IPS-11a (cell line): Measurements from ENCODE around the gene TCAF1.

Experiments used
- H3K4me3 ChIP-seq: one replicate; pipeline ENCODE4 v1.5.1; 2013; ENCODE audit warnings: low read depth, low read length, control low read depth

The TCAF1 gene, protein sequence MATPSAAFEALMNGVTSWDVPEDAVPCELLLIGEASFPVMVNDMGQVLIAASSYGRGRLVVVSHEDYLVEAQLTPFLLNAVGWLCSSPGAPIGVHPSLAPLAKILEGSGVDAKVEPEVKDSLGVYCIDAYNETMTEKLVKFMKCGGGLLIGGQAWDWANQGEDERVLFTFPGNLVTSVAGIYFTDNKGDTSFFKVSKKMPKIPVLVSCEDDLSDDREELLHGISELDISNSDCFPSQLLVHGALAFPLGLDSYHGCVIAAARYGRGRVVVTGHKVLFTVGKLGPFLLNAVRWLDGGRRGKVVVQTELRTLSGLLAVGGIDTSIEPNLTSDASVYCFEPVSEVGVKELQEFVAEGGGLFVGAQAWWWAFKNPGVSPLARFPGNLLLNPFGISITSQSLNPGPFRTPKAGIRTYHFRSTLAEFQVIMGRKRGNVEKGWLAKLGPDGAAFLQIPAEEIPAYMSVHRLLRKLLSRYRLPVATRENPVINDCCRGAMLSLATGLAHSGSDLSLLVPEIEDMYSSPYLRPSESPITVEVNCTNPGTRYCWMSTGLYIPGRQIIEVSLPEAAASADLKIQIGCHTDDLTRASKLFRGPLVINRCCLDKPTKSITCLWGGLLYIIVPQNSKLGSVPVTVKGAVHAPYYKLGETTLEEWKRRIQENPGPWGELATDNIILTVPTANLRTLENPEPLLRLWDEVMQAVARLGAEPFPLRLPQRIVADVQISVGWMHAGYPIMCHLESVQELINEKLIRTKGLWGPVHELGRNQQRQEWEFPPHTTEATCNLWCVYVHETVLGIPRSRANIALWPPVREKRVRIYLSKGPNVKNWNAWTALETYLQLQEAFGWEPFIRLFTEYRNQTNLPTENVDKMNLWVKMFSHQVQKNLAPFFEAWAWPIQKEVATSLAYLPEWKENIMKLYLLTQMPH

DNA sequence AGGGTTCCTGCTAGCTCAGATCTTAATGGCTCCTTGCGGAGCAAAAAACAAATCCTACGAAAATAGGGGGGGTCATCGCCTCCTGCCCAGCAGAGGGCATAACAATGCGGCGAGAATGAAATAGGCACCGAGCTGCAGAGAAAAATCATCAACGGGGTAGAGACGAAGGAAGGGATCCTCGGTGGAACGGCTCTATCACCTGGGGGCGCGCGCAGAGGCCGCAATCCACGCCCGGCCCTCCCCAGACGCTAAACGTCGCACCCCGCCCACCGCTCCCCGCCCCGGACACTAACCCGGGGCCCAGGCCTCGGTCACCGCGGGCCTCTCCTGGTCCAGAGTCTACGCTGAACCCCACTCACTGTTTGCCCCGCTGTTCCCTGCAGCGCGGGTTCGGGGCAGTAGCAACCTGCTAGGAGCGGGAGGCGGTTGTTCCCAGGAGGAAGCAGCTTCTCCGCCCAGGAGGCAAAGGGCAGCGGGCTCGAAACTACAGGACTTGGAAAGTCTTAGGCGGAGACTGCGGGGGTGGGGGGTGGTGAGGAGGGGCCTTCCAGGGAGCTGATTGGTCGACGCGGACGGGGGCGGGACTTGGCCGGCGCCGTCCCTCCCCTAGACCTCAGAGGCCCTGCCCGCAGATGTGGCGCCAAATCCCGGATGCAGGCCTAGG, at the start of gene TCAF1:
TCAF1 (minus strand) TSS at position 509 of the 664 bp plus-strand sequence. CDS start 25,568 bp downstream, outside the sequence.
- peak within 1 kb of the TSS; percentile 71 for H3K4me3 ChIP-seq

GRCh38 chr7:143948733-143949132, 46.8 kb upstream of the TCAF1 start:
- no peak overlapping the region for H3K4me3 ChIP-seq

DNA sequence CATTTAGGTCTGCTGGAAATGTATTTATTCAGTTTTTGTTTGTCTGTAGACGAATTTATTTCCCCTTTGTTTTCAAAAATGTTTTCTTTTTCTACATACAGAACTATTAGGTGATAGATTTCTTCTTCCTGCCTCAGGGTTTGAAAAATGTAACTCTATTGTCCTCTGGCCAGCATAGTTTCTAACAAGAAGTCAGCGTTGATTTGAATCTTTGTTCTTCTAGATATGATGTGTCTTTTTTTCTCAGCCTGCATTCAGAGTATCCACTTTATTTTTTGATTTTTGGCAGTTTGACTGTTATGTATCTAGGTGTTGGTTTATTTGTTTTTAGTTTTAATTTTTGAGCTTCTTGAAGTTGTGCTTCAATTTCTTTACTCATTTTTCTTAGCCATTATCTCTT, 45.1 kb upstream of the TCAF1 start:
- no peak overlapping the region for H3K4me3 ChIP-seq

DNA sequence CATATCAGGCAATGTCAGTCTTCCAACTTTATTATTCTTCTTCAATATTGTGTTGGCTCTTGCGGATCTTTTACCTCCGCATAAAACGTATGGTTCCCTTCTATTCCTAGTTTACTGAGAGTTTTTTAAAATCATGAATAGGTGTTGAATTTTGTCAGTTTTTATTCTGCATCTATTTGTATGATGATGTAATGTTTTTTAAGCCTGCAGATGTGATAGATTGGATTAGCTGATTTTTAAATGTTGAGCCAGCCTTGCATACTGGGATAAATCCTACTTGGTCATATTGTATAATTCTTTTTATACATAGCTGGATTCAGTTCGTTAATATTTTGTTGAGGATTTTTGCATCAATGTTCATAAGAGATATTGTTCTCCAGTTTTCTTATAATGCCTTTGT, 43.4 kb upstream of the TCAF1 start:
- H3K4me3 ChIP-seq: no peak overlapping the region

- no peak overlapping the region for H3K4me3 ChIP-seq
Observed at GRCh38 chr7:143938379-143939243, 36.6 kb upstream of the TCAF1 start.

- no peak overlapping the region for H3K4me3 ChIP-seq
Observed at GRCh38 chr7:143936087-143937009, 34.4 kb upstream of the TCAF1 start.

DNA sequence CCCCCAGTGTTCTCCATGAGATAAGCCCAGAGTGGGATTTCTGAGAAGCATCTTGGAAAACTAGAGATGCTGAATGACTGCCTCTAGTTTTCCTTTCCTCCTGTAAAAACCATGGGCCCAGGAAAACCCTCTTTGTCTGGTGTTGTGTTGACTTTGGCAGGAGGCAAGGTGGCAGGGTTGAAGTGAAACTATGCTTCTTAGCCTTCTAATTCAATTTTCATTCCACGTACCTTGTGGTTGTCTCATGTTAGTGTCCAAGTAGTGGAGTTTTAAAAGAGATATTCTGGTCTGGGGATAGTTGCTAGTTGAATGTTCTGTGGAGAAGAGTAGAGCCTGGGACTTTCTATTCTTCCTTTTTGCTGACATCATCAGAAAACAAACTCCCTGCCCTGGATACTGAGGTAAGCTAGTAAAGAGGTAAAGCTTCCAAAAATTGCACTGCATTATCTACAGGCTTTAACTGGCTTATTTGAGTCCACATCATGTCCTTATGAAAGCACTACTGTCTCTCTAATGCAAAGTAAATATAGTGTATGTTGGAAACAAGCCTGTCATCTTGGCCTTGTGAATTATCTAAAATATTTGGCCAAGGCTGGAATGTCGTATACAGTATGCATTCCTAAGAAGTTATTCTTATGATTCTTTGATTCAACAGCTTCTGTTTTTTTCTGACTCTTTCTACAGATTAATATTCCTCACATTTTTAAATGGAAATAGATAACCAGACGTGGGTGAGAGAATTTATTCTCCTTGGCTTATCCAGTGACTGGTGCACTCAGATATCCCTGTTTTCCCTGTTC, 32.8 kb upstream of the TCAF1 start, which contains the start of gene OR2F2:
OR2F2 (plus strand) TSS at position 708 of the 800 bp plus-strand sequence; CDS start at position 708, 0 bp downstream.
- no peak within 1 kb of the TSS for H3K4me3 ChIP-seq

- no peak overlapping the region for H3K4me3 ChIP-seq
Observed at GRCh38 chr7:143931739-143932138, 29.8 kb upstream of the TCAF1 start.

DNA sequence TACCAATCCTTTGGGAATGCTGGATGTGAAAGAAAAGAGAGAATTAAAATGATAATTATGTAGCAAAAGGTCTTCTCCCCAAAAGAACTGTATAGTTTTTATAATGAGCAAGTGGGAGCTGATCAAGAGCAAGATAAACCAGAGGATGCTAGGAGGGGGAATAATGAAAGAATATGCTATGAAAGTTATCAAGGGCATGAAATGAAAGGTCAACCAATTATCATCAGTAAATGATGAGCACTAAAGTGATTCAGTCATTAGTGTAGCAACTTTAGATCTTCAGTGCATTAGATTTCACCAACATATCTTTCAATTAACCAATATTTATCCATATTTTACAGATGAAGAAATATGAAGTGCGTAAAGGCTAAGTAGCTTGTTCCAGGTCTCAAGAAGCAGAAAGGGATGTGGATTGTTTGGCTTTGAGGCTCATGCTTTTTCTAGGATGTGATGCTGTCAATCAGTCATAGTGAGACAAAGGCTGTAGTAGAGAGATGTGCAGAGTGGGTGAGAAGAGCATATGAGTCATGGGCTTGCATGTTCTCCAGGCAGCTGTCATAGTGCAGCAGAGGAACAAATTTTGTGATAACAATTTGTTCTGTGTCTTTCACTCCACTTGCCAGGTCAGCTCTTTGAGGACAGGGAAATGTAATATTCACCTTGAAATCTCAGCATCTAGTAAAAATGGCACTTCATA, 27.4 kb upstream of the TCAF1 start:
- H3K4me3 ChIP-seq: no peak overlapping the region

GRCh38 chr7:143924851-143925250, 22.9 kb upstream of the TCAF1 start:
- H3K4me3 ChIP-seq: no peak overlapping the region

- no peak overlapping the region for H3K4me3 ChIP-seq
Observed at GRCh38 chr7:143914938-143915652, 13.1 kb upstream of the TCAF1 start.

GRCh38 chr7:143913945-143914615, 12.1 kb upstream of the TCAF1 start:
- H3K4me3 ChIP-seq: no peak overlapping the region

- no peak overlapping the region for H3K4me3 ChIP-seq
Observed at GRCh38 chr7:143910473-143911248, 8.7 kb upstream of the TCAF1 start.

GRCh38 chr7:143909863-143910262, 7.9 kb upstream of the TCAF1 start:
- no peak overlapping the region for H3K4me3 ChIP-seq

- H3K4me3 ChIP-seq: no peak overlapping the region
Observed at GRCh38 chr7:143908120-143908519, 6.1 kb upstream of the TCAF1 start.

GRCh38 chr7:143906895-143907294, 4.9 kb upstream of the TCAF1 start:
- no peak overlapping the region for H3K4me3 ChIP-seq
